Kidney capillary endothelial cell (primary cell): ENCODE results near the gene SUGCT.

Source experiments
- DNase-seq: peaks from one replicate; pipeline ENCODE4 v3.0.0-alpha.2; 2018; ENCODE audit warnings: low spot score

Gene SUGCT

GRCh38 chr7:40329601-40330153 is 194.9 kb downstream of the SUGCT start:
- DNase-seq = peak; percentile 60

DNA sequence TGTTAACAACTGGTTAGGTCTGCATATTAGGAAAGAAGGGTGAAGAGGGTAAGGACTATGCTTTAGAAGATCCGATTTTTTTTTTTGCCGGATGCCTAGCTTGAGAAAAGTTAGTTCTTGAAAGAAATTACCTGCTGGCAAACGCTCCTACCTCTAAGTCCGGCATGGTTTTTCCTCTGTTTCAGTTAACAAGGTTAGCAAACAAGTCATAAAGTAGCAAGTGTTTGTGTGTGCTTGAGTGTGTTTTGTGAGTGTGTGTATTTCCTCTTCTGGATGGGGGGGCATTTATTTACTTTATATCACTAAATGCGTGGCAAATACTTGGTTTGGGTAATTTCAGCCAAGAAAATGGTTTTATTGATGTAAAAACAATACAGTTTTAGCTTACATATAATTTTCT is 195.6 kb downstream of the SUGCT start:
- DNase-seq = no peak

DNA sequence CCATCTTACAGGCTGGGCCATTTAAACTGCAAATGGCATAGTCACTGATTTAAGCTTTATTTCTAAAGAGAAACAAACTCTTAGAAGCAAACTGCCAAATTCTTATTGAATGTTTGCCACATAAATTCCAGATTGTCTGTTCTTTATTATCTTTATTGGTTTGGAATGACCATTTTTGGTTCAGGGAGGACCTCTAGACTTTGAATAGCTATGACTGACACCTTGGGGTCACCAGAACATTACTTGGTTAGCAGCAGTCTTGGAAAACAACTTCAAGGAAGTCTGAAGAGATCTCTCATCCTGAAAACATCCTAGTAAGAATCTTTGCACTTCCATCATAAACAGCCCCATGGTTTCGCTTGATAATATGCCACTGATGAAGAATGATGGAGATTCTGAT is 197.1 kb downstream of the SUGCT start:
- DNase-seq = no peak

DNA sequence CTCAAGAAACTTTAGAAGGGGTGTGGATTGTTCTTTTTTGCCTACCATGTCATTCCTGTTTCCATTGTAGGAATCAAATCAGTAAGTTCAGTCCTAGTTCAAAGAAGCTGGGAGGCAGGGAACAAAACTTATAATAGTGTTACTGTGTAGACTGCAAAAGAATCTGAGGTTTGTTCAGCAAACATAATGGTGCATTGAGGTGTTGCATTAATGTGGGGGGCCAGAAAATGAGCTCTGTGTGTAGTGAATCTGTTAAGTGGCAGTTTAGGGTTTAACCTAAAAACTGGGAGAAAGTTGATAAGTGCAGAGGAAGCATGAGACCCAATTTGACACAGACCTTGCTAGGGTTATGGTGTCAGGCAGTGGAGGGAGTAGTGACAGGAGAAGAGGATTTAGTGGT is 197.7 kb downstream of the SUGCT start:
- no peak for DNase-seq

DNA sequence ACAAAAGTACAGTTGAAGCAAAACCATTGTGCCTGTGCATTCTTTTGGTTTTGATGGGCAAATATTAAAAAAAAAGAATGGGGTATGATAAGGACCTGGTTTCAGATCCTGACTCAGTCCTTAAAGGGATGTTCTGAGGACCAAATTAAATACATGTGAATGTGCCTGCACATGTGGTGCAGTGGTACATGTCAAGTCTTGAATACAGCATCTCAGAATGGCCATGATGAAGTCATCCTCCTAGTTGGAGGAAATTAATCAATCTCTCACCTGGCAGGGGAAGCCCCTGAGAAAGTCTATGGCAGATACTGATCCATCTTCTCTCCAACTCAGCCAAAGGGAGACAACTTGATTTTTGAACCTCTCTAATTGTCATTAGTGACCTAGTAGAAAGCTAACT is 207.0 kb downstream of the SUGCT start:
- DNase-seq = no peak

GRCh38 chr7:40346554-40346953 is 211.7 kb downstream of the SUGCT start:
- DNase-seq = no peak

GRCh38 chr7:40348126-40348728 is 213.4 kb downstream of the SUGCT start:
- no peak for DNase-seq

DNA sequence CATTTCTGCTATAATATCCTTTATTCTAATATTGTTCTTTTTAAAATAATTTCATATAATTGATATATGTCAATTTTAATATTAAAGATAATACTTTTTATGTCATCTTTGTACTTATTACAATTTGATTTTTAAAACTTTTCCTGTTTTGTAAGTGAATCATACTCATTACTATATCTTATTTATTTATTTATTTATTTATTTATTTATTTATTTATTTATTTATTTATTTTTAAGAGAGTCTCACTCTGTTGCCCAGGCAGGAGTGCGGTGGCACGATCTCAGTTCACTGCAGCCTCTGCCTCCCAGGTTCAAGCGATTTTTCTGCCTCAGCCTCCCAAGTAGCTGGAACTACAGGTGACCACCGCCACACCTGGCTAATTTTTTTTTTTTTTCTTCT is 215.3 kb downstream of the SUGCT start:
- no peak for DNase-seq

DNA sequence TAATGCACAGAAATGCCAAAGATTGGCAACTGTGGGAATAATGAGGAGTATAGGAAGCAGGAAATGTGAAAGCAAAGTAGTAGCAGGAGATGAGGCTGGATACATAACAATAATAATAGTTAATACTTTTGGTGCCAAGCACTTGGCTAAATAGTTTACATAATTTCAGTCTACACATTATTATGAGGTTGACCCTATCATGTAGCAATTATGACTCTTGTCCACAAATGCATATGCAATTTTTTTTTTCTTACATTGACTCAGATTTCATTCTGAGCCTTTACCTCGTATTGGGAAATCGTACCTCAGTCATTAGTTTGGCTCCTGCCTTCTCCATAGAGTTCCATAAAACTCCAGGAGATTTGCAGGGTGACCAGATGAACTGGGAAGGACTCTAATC is 219.9 kb downstream of the SUGCT start:
- DNase-seq = no peak

DNA sequence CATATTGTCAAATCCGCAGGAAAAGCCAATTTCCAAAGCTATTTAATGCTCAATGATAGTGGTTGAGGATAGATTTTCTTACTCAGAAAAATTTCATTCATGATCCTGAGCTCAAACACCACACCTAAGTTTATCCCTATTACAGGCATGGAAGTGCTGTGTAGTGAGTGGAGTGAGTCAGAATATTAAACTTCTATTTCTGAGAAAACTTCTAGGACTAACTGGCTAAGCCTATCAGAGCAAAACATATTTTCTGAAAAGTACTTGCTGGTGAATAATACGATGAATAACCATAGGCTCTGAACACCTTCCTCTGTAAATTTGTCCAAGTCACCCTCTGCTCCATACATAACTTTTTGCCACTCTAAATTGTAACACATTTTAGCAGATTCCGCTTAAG is 221.5 kb downstream of the SUGCT start:
- no peak for DNase-seq

- no peak for DNase-seq
These were observed 222.3 kb downstream of the SUGCT start for GRCh38 chr7:40356871-40357709.

GRCh38 chr7:40369641-40370277 is 235.0 kb downstream of the SUGCT start:
- no peak for DNase-seq

DNA sequence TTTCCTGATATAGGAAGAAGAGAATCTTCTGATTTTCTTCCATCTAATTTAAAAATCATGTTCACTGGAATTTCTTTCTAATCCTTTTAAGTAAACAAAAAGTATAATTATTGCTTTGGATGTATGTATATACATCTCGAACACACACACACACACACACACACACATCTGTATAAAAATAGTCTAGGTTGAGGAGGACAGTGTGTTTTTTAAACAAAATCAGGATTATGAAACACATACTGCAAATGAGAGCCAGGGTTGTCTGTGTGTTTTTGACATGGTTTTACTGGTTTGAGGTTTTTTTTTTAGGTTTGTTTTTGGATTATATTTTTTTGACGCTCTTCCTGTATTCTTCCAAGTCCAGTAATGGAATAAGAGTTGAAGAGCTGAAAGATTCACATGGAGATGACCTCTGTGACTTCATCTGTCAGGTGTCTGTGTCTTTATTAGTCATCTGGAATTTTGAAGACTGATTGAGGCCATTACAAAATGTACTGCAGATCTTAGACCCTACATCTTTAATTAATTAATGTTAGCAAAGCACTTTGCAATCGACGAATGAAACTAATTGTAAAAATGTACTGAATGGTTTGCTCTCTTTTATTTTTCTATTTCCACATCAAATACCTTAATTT is 237.1 kb downstream of the SUGCT start:
- DNase-seq = no peak

DNA sequence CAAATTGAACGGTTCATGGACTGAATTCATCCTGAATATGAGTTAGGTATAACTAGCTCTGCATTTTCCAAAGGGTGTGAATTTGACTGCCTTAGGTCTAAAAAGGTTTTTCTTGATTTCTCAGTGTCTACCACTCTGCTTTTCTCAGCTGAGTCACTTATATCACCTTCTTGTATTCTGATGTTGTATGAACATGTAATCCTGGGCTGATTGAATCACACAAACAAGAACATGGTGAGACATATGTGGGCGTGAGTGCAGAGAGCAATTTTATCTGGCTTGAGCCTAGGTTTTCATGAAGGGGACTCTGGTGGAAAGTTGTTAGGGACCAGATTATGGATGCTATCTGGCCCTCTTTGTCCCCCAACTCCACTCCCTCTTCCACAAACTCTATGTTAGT is 239.8 kb downstream of the SUGCT start:
- DNase-seq = no peak

GRCh38 chr7:40380111-40380510 is 245.3 kb downstream of the SUGCT start:
- no peak for DNase-seq

DNA sequence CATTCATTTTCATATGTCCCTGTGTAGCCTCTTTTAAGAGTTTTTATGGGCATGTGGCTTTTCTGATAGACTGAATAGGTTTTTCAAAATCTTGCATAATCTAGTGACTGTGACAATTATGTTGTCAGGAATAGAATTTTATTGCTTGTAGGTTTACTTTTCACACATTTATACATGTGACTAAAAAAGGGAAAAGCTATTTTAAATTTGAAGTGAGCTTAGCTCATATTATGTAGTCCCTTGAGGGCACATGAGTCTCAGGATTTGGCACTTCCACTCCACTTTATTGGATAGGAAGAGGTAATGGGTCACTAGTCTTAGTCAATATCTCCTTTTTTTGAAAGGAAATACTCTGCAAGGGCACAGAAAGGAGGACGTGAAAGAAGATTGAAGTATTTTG is 247.3 kb downstream of the SUGCT start:
- no peak for DNase-seq

DNA sequence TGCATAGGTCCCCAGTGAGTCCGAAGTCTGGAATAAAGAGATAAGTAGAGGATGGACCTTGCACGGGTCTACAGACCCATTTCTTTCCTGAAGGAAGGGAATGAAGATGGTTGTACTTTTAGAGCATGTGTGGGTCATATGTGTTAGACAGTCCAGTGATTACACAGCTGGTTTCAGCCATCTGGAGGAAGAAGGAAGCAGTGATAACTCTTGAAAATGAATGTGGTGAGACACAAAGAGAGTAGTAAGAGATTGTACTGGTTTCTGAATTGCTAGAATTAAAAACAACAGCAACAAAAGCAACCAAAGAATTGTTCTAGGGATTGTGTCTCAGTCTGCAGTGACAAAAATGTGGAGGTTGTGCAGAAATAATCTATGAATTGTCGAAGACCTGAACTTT is 258.9 kb downstream of the SUGCT start:
- no peak for DNase-seq

DNA sequence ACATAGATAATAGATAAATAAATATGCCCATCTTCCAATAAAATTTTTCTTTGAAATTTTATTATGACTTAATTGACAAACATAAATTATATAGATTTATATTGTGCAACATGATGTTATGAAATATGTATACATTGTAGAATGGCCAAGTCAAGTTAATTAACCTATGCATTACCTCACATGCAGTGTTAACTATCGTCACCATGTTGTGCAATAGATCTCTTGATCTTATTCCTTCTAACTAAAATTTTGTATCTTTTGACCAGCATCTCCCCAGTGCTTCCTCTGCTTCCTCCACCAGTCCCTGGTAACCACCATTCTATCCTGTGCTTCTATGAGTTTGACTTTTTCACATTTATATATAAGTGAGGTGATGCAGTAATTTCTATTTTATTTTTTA is 259.6 kb downstream of the SUGCT start:
- no peak for DNase-seq

GRCh38 chr7:40400525-40400924 is 265.7 kb downstream of the SUGCT start:
- no peak for DNase-seq

DNA sequence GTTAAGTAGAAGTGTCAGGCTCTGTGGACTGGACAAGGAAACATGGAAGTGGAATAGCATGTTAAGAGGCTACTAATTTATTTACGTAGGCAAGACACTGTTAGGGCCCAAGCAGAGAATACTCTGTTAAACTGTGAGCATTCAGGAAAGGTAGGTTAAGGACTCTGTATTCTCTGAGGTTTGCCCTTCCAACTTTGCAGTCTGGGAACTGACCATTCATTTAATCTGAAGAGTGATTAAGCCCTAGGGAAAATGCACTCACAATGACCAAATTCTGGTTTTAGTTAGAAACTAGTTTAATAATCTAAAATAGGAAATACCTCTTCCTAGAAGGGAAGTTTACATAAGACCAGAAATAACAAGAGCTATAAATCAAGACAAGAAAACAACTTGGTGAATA is 266.6 kb downstream of the SUGCT start:
- no peak for DNase-seq

DNA sequence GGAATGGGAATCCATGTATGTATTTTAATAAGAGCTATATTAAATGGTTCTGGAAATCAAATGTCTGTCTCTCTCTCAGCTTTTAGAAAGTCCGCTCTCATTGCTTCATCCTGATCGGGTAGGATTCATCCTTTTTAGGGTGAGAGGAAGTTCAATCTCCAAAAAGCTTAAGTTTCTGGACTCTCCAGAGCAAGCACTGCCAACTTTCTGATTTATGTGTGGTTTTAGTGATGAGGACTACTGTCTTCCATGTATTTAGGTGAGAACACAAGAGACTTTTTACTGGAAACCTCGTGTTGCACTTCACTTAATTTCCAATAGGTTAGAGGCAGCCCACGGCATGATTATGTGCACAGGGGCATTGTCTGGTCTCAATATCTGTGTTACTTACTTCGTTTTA is 267.9 kb downstream of the SUGCT start:
- DNase-seq = no peak

GRCh38 chr7:40403703-40404476 is 269.1 kb downstream of the SUGCT start:
- DNase-seq = no peak
